ENCODE data around the gene PLXNA4.

DNA sequence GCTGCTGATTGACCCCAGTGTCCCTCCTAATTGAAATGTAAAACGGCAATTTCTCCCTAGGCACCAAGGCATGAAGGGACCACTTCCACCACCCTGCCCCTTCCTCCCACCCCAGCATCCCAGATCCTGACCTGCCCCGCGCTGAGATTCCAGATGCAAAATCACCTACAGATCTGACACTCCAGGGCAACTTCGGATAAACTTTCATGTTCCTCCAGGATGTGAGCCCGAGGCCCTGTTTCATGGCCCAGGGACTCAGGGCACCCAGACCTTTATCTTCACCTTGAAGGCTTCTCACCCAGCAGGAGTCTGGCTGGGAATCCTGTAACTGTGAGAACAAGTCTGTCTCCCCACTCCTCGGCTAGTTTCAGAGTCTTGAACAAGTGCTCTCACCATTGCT lies 361.8 kb downstream of the PLXNA4 start:
- TF ChIP-seq YY1 (tag by site-specific recombination; IDR thresholded peaks at IDR 0.05) (no peak), ZNF175 (tag by site-specific recombination; IDR thresholded peaks at IDR 0.05) (no peak), MYNN (tag by site-specific recombination; IDR thresholded peaks at IDR 0.05; ENCODE audit: borderline replicate concordance) (no peak), ZNF416 (tag by site-specific recombination; IDR thresholded peaks at IDR 0.05) (no peak), ZNF571 (tag by site-specific recombination; IDR thresholded peaks at IDR 0.05) (no peak), ZNF664 (tag by site-specific recombination; IDR thresholded peaks at IDR 0.05) (no peak)
- TF ChIP-seq, protein P1, sequence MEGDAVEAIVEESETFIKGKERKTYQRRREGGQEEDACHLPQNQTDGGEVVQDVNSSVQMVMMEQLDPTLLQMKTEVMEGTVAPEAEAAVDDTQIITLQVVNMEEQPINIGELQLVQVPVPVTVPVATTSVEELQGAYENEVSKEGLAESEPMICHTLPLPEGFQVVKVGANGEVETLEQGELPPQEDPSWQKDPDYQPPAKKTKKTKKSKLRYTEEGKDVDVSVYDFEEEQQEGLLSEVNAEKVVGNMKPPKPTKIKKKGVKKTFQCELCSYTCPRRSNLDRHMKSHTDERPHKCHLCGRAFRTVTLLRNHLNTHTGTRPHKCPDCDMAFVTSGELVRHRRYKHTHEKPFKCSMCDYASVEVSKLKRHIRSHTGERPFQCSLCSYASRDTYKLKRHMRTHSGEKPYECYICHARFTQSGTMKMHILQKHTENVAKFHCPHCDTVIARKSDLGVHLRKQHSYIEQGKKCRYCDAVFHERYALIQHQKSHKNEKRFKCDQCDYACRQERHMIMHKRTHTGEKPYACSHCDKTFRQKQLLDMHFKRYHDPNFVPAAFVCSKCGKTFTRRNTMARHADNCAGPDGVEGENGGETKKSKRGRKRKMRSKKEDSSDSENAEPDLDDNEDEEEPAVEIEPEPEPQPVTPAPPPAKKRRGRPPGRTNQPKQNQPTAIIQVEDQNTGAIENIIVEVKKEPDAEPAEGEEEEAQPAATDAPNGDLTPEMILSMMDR (tag by site-specific recombination; IDR thresholded peaks at IDR 0.05), result no peak
- TF ChIP-seq, protein P2, sequence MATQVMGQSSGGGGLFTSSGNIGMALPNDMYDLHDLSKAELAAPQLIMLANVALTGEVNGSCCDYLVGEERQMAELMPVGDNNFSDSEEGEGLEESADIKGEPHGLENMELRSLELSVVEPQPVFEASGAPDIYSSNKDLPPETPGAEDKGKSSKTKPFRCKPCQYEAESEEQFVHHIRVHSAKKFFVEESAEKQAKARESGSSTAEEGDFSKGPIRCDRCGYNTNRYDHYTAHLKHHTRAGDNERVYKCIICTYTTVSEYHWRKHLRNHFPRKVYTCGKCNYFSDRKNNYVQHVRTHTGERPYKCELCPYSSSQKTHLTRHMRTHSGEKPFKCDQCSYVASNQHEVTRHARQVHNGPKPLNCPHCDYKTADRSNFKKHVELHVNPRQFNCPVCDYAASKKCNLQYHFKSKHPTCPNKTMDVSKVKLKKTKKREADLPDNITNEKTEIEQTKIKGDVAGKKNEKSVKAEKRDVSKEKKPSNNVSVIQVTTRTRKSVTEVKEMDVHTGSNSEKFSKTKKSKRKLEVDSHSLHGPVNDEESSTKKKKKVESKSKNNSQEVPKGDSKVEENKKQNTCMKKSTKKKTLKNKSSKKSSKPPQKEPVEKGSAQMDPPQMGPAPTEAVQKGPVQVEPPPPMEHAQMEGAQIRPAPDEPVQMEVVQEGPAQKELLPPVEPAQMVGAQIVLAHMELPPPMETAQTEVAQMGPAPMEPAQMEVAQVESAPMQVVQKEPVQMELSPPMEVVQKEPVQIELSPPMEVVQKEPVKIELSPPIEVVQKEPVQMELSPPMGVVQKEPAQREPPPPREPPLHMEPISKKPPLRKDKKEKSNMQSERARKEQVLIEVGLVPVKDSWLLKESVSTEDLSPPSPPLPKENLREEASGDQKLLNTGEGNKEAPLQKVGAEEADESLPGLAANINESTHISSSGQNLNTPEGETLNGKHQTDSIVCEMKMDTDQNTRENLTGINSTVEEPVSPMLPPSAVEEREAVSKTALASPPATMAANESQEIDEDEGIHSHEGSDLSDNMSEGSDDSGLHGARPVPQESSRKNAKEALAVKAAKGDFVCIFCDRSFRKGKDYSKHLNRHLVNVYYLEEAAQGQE (tag by site-specific recombination; IDR thresholded peaks at IDR 0.05), result no peak
- TF ChIP-seq, protein P3, sequence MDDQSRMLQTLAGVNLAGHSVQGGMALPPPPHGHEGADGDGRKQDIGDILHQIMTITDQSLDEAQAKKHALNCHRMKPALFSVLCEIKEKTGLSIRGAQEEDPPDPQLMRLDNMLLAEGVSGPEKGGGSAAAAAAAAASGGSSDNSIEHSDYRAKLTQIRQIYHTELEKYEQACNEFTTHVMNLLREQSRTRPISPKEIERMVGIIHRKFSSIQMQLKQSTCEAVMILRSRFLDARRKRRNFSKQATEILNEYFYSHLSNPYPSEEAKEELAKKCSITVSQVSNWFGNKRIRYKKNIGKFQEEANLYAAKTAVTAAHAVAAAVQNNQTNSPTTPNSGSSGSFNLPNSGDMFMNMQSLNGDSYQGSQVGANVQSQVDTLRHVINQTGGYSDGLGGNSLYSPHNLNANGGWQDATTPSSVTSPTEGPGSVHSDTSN (CRISPR knock-in tag; IDR thresholded peaks at IDR 0.05), result no peak

All from HEK293 (cell line).